AG08396 (cell line): ENCODE results near the gene HYAL1.

ENCODE experiments used
- DNase-seq: peaks from one replicate; pipeline ENCODE4 v3.0.0; 2012; ENCODE audit warnings: low spot score, mixed read lengths

The HYAL1 gene

GRCh38 chr3:50260027-50260941 is 43.1 kb downstream of the HYAL1 start:
- DNase-seq, result peak; percentile 97

- no peak for DNase-seq
Observed at GRCh38 chr3:50259432-50260026, 43.8 kb downstream of the HYAL1 start.

- DNase-seq, result no peak
Observed at GRCh38 chr3:50258979-50259378, 44.4 kb downstream of the HYAL1 start.

GRCh38 chr3:50258029-50258680 is 45.2 kb downstream of the HYAL1 start:
- no peak for DNase-seq

GRCh38 chr3:50256978-50257890 is 46.1 kb downstream of the HYAL1 start:
- DNase-seq, result no peak

- no peak for DNase-seq
Observed at GRCh38 chr3:50255251-50255615, 48.1 kb downstream of the HYAL1 start.

- no peak for DNase-seq
Observed at GRCh38 chr3:50254577-50255250, 48.7 kb downstream of the HYAL1 start.

DNA sequence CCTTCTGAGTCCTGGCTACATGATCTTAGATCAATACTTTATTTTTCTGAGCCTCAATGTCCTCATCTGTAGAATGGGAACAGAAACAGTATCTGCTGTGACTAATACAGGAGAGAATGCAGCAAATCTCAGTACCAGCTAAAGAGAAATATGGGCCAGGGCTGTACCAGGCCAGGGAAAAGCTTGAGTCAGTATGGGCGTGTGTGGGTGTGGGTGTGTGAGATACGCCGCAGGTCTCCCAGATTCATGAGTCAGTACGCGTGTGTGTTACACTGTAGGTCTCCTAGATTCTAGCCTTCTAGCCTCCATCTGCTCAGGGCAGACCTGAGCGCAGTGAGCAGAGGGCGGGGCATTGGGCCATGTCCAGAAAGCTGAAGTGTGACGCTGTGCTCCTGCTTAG is 52.2 kb downstream of the HYAL1 start:
- peak; percentile 68 for DNase-seq

DNA sequence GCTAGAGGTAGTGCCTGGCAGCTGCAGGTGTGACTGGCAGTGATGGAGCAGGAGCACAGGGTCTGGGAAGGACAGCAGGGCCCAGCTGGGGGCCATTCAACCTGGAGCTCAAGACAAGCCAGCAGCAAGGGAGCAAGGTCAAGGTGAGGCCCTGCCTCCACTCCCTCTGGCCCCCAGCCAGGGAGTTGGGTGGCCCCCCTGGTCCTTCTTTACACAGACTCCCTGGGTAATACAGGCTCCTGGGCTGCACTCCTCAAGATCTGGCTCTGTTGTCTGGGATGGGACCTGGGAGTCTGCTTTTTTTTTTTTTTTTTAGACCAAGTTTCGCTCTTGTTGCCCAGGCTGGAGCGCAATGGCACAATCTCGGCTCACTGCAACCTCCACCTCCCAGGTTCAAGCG is 52.9 kb downstream of the HYAL1 start:
- DNase-seq, result no peak
